ENCODE results near the gene ALX3. TPM values are rescaled to one million over a fixed set of nuclear protein-coding genes. Genes with fewer than 3 reads are reported as not detected.
A peak's percentile ranks its signal among the peaks of the same experiment; 100 is the strongest.

Gene ALX3
- total RNA-seq, 1 donor from 2014 or later, result 2.8 TPM

DNA sequence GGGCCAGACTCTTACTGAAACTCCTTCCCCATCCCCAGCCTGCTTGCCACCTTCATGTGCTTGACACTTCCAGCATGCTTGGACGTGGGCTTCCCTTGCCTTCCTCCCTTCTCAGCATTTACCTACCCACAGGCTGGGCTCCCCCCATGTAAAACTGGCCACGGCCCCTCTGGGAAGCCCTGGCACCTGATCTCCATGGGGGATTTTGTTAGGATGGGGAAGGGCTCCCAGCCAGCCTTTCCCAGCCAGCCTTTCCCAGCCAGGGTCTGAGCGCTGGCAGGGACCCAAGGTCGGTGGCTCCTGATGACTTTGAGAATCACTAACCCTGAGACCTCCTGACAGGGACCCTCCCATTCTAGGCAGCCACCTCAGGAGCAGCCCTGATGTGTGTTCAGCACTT lies 6.7 kb downstream of the ALX3 start:
- Mint-ChIP-seq H3K9me3 (ENCODE audit: low read depth) (no peaks in the 10 kb centered on the region), H3K27ac (no peak overlapping the region), H3K4me3 (ENCODE audit: low read depth) (no peak overlapping the region), H3K27me3 (peaks cover 46% of the 10 kb centered on the region), H3K36me3 (ENCODE audit: insufficient read depth) (peaks cover 16% of the 10 kb centered on the region), H3K4me1 (ENCODE audit: low read depth) (peaks cover 9% of the 10 kb centered on the region)
- TF ChIP-seq, protein P1, sequence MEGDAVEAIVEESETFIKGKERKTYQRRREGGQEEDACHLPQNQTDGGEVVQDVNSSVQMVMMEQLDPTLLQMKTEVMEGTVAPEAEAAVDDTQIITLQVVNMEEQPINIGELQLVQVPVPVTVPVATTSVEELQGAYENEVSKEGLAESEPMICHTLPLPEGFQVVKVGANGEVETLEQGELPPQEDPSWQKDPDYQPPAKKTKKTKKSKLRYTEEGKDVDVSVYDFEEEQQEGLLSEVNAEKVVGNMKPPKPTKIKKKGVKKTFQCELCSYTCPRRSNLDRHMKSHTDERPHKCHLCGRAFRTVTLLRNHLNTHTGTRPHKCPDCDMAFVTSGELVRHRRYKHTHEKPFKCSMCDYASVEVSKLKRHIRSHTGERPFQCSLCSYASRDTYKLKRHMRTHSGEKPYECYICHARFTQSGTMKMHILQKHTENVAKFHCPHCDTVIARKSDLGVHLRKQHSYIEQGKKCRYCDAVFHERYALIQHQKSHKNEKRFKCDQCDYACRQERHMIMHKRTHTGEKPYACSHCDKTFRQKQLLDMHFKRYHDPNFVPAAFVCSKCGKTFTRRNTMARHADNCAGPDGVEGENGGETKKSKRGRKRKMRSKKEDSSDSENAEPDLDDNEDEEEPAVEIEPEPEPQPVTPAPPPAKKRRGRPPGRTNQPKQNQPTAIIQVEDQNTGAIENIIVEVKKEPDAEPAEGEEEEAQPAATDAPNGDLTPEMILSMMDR (IDR thresholded peaks at IDR 0.05; ENCODE audit: unreplicated experiment), result no peak
- DNase-seq (ENCODE audit: low spot score, unreplicated experiment), result no peak

DNA sequence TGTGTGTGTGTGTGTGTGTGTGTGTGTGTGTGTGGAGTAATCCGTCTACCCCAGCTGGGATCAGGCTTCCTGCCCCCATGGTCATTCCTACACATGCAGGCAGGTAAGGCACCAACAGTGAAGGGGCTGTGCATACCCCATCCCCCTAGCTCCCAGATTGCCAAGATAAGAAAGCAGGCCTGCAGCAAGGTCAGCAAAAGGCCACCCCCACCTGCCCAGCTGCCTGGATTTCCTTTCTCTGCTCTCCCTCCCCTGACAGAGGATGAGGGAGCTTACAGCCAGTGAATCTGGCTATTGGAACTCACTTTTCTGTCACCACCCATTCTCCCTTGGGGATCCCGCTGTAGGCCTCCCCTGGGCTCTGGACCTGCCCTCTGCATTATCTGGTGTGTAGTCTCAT lies 7.9 kb downstream of the ALX3 start:
- DNase-seq (ENCODE audit: low spot score, unreplicated experiment), result no peak
- Mint-ChIP-seq H3K27ac (no peak overlapping the region), H3K36me3 (ENCODE audit: insufficient read depth) (peaks cover 20% of the 10 kb centered on the region), H3K9me3 (ENCODE audit: low read depth) (no peaks in the 10 kb centered on the region), H3K4me3 (ENCODE audit: low read depth) (no peak overlapping the region), H3K4me1 (ENCODE audit: low read depth) (peaks cover 4% of the 10 kb centered on the region), H3K27me3 (peaks cover 35% of the 10 kb centered on the region)
- TF ChIP-seq, protein P1 (IDR thresholded peaks at IDR 0.05; ENCODE audit: unreplicated experiment), result no peak

DNA sequence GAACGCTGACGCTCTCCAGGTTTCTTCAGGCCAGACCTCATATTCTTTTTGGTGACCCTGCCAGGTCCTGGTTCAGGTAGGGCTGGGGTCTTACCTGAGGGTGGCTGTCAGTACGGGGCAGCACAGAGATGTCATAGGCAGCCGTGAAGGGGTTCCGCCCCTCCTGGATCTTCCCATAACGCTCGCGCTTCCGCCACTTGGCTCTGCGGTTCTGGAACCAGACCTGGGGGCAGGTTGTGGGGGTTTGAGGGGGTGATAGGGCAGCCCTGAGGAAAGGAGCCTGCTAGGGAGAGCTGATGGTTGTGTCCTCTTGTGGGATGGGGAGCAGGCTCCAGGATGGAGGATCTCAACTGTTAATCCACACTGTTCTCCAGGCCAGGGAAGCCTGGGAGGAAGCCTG lies 9.1 kb downstream of the ALX3 start:
- Mint-ChIP-seq H3K4me3 (ENCODE audit: low read depth) (no peak overlapping the region), H3K9me3 (ENCODE audit: low read depth) (no peaks in the 10 kb centered on the region), H3K4me1 (ENCODE audit: low read depth) (peaks cover 4% of the 10 kb centered on the region), H3K27me3 (peaks cover 22% of the 10 kb centered on the region), H3K36me3 (ENCODE audit: insufficient read depth) (peaks cover 28% of the 10 kb centered on the region), H3K27ac (no peak overlapping the region)
- TF ChIP-seq, protein P1 (IDR thresholded peaks at IDR 0.05; ENCODE audit: unreplicated experiment), result no peak
- DNase-seq (ENCODE audit: low spot score, unreplicated experiment), result no peak

DNA sequence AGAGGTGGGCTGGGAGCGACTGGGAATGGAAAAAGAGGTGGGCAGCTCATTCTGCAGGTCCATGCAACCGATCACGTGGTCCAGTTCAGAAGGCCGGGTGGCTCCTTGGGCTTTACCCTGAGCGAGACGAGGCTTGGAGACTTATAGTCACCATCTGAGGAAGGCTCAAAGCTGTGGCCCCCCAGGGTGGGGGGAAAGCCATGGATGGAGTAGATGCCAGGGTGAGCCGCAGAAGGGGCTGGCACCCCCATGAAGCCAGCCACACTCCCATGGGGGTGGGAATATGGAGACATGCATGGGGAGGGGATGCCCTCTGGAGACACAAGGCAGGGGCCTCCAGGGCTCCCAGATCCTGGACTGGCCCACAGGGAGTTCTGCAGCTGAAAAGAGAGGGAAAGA lies 9.8 kb downstream of the ALX3 start:
- H3K27ac Mint-ChIP-seq, result no peak overlapping the region
- DNase-seq (ENCODE audit: low spot score, unreplicated experiment), result no peak
- H3K4me3 Mint-ChIP-seq (ENCODE audit: low read depth), result no peak overlapping the region
- peaks cover 4% of the 10 kb centered on the region for H3K4me1 Mint-ChIP-seq (ENCODE audit: low read depth)
- H3K36me3 Mint-ChIP-seq (ENCODE audit: insufficient read depth), result peaks cover 31% of the 10 kb centered on the region
- H3K27me3 Mint-ChIP-seq, result peaks cover 16% of the 10 kb centered on the region
- no peaks in the 10 kb centered on the region for H3K9me3 Mint-ChIP-seq (ENCODE audit: low read depth)
- TF ChIP-seq, protein P1 (IDR thresholded peaks at IDR 0.05; ENCODE audit: unreplicated experiment), result no peak

DNA sequence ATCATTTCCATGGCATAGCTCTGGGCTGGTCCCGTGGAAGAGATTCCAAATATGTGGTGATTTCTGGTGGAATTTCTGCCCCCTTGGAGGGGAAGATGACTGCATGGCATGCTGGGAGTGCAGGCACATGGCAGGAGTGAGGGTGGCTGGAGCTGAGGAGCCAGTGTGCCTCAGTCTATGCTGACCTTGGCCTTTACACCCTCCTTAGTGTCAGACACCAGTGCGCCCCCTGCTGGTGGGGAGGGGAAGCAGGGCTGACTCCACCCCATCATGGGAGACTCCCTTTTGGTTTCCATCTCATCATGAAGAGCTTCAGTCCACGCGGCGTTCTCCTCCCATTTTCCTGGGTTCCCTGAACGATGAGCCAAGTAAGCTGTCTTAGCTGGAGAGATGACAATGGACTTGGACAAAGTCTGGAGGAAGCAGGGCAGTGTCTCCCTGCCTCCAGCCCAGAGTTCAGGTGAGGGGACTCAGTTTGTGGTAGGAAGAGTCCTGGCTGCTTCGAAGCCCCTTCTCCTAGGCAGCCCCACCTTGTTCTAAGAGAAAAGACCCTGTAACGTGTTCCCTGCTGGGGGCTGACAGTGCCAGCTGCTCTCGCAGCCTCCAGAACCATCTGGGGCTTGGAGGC lies 10.3 kb downstream of the ALX3 start:
- Mint-ChIP-seq H3K4me1 (ENCODE audit: low read depth) (peaks cover 4% of the 10 kb centered on the region), H3K36me3 (ENCODE audit: insufficient read depth) (peaks cover 34% of the 10 kb centered on the region), H3K27ac (peak overlapping the region; percentile 31), H3K9me3 (ENCODE audit: low read depth) (no peaks in the 10 kb centered on the region), H3K4me3 (ENCODE audit: low read depth) (no peak overlapping the region), H3K27me3 (peaks cover 11% of the 10 kb centered on the region)
- DNase-seq (ENCODE audit: low spot score, unreplicated experiment), result peak; percentile 35
- TF ChIP-seq, protein P1 (IDR thresholded peaks at IDR 0.05; ENCODE audit: unreplicated experiment), result peak; percentile 71
